Measurements from ENCODE around the gene USP20. TPM values are rescaled to one million over a fixed set of nuclear protein-coding genes. Genes with fewer than 3 reads are reported as not detected.

USP20 gene
- total and polyA plus RNA-seq, 5 donors from 2014 or later = 37.1 to 116 (median 48.5) TPM

- peak within 1 kb of the TSS; percentile 59 for H3K4me3 ChIP-seq (ENCODE audit: low read depth, low read length)
- Mint-ChIP-seq H3K36me3 (peaks cover 5% of the 10 kb centered on the region), H3K4me1 (peaks cover 0 to 19% (median 10%) of the 10 kb centered on the region in 4 donors), H3K9me3 (no peaks in the 10 kb centered on the region), H3K27ac (peak within 1 kb of the TSS; percentile 87 to 93 (median 87)), H3K4me3 (peak within 1 kb of the TSS; percentile 89 to 99 (median 92)), H3K27me3 (no peaks in the 10 kb centered on the region)
- H3K27me3 ChIP-seq (ENCODE audit: control insufficient read depth, insufficient read depth, low read length) = no peaks in the 10 kb centered on the region
- ATAC-seq (ENCODE audit: low read depth in 2 of 2) (peak; percentile 89 to 90), DNase-seq (peak; percentile 87 to 95 (median 90))
- H3K9me3 ChIP-seq (ENCODE audit: control insufficient read depth in 2 of 2, low read length in 2 of 2) = no peaks in the 10 kb centered on the region
- H3K36me3 ChIP-seq (ENCODE audit: control insufficient read depth, insufficient read depth, low read length) = peaks cover 50% of the 10 kb centered on the region
- peaks cover 12% of the 10 kb centered on the region for H3K4me1 ChIP-seq (ENCODE audit: control insufficient read depth, insufficient read depth, low read length, poor library complexity, severe bottlenecking)
- H3K27ac ChIP-seq (ENCODE audit: insufficient read depth, low read length, poor library complexity, severe bottlenecking) = peak within 1 kb of the TSS; percentile 70
Observed at GRCh38 chr9:129823935-129824601, 11.2 kb upstream of the USP20 start, which contains the start of gene TOR1A. TSS of gene TOR1A (minus strand) at chr9:129824136. CDS start at chr9:129824085, 51 bp downstream.

- Mint-ChIP-seq H3K27me3 (no peaks in the 10 kb centered on the region), H3K27ac (no peak overlapping the region), H3K36me3 (peaks cover 18% of the 10 kb centered on the region), H3K9me3 (no peaks in the 10 kb centered on the region), H3K4me3 (no peak overlapping the region), H3K4me1 (peaks cover 0 to 16% (median 9%) of the 10 kb centered on the region in 4 donors)
- peaks cover 12% of the 10 kb centered on the region for H3K4me1 ChIP-seq (ENCODE audit: control insufficient read depth, insufficient read depth, low read length, poor library complexity, severe bottlenecking)
- H3K36me3 ChIP-seq (ENCODE audit: control insufficient read depth, insufficient read depth, low read length) = peaks cover 58% of the 10 kb centered on the region
- no peaks in the 10 kb centered on the region for H3K9me3 ChIP-seq (ENCODE audit: control insufficient read depth in 2 of 2, low read length in 2 of 2)
- ATAC-seq (ENCODE audit: low read depth in 2 of 2) = no peak
- no peak for DNase-seq
- H3K4me3 ChIP-seq (ENCODE audit: low read depth, low read length) = no peak overlapping the region
- no peak overlapping the region for H3K27ac ChIP-seq (ENCODE audit: insufficient read depth, low read length, poor library complexity, severe bottlenecking)
- no peaks in the 10 kb centered on the region for H3K27me3 ChIP-seq (ENCODE audit: control insufficient read depth, insufficient read depth, low read length)
Observed at GRCh38 chr9:129826344-129826743, 8.9 kb upstream of the USP20 start.

DNA sequence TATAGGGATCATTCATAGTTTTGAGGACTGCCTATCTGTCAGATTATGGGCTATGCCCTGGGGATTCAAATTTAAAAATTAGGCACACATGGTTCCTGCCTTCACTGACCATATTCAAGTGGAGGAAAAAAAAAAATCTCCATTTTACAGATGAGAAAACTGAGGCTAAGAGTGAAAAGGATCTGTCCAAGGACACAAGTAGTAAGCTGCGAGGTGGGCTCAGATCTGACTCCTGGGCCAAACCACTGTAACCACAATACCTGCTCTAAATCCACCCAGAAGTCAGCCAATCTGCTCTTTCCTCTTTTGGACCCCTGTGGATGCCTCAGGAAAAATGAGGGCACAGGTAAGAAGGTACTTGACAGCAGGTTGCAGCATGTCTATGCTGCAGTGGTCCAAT is 8.5 kb upstream of the USP20 start:
- H3K9me3 Mint-ChIP-seq = no peaks in the 10 kb centered on the region
- H3K36me3 ChIP-seq (ENCODE audit: control insufficient read depth, insufficient read depth, low read length) = peaks cover 59% of the 10 kb centered on the region
- H3K36me3 Mint-ChIP-seq = peaks cover 19% of the 10 kb centered on the region
- no peaks in the 10 kb centered on the region for H3K27me3 ChIP-seq (ENCODE audit: control insufficient read depth, insufficient read depth, low read length)
- H3K9me3 ChIP-seq (ENCODE audit: control insufficient read depth in 2 of 2, low read length in 2 of 2) = no peaks in the 10 kb centered on the region
- peaks cover 0 to 16% (median 9%) of the 10 kb centered on the region in 4 donors for H3K4me1 Mint-ChIP-seq
- H3K4me1 ChIP-seq (ENCODE audit: control insufficient read depth, insufficient read depth, low read length, poor library complexity, severe bottlenecking) = peaks cover 12% of the 10 kb centered on the region
- no peaks in the 10 kb centered on the region for H3K27me3 Mint-ChIP-seq
- DNase-seq (no peak), ATAC-seq (ENCODE audit: low read depth in 2 of 2) (no peak)
- H3K27ac ChIP-seq (ENCODE audit: insufficient read depth, low read length, poor library complexity, severe bottlenecking) = no peak overlapping the region
- no peak overlapping the region for H3K4me3 ChIP-seq (ENCODE audit: low read depth, low read length)
- peak overlapping the region in 1 of 3 donors; percentile 56 for H3K27ac Mint-ChIP-seq
- peak overlapping the region in 2 of 4 donors; percentile 43 for H3K4me3 Mint-ChIP-seq

DNA sequence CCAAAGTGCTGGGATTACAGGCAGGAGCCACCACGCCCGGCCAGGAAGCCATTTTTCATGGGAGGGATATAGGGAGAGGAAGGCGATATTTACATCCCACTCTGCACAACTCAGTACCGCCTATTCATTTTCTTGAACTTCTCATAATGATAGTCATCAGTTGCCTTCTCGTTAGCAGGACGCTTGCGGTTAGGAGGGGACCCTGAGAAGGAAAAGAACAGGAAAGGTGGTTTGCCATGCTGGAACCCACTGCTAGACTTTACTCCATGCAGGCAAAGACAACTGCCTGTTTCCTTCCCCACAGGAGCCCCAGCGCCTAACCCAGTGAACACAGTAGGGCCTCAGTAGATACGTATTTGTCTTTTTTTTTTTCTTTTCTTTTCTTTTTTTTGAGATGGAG is 7.2 kb upstream of the USP20 start:
- ATAC-seq (ENCODE audit: low read depth in 2 of 2) = no peak
- Mint-ChIP-seq H3K4me1 (peaks cover 0 to 6% (median 2%) of the 10 kb centered on the region in 4 donors), H3K36me3 (peaks cover 21% of the 10 kb centered on the region), H3K27me3 (no peaks in the 10 kb centered on the region), H3K27ac (peak overlapping the region in 1 of 3 donors; percentile 74), H3K9me3 (no peaks in the 10 kb centered on the region), H3K4me3 (peak overlapping the region in 1 of 4 donors; percentile 63)
- H3K4me1 ChIP-seq (ENCODE audit: control insufficient read depth, insufficient read depth, low read length, poor library complexity, severe bottlenecking) = peaks cover 6% of the 10 kb centered on the region
- H3K27ac ChIP-seq (ENCODE audit: insufficient read depth, low read length, poor library complexity, severe bottlenecking) = no peak overlapping the region
- DNase-seq = no peak
- H3K27me3 ChIP-seq (ENCODE audit: control insufficient read depth, insufficient read depth, low read length) = no peaks in the 10 kb centered on the region
- H3K36me3 ChIP-seq (ENCODE audit: control insufficient read depth, insufficient read depth, low read length) = peaks cover 63% of the 10 kb centered on the region
- H3K4me3 ChIP-seq (ENCODE audit: low read depth, low read length) = no peak overlapping the region
- H3K9me3 ChIP-seq (ENCODE audit: control insufficient read depth in 2 of 2, low read length in 2 of 2) = no peaks in the 10 kb centered on the region

GRCh38 chr9:129828969-129829368 is 6.3 kb upstream of the USP20 start:
- peaks cover 24% of the 10 kb centered on the region for H3K36me3 Mint-ChIP-seq
- peaks cover 3 to 14% (median 7%) of the 10 kb centered on the region in 4 donors for H3K4me1 Mint-ChIP-seq
- no peaks in the 10 kb centered on the region for H3K9me3 Mint-ChIP-seq

DNA sequence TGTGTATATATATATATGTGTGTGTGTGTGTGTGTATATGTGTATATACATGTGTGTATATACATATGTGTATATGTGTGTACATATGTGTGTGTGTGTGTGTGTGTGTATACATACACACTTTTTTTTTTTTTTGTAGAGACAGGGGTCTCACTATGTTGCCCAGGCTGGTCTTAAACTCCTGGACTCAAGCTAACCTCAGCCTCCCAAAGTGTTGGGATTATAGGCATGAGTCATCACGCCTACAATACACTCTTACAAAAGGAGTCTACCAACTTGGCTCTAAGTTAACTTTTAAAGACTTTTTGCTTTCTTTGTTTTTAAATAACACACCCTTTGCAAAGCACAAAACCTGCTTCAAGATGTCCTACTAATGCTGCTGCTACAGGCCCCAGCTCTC is 2.3 kb upstream of the USP20 start:
- Mint-ChIP-seq H3K4me3 (peak overlapping the region in 3 of 4 donors; percentile 98 to 99 (median 98)), H3K27ac (peak overlapping the region; percentile 52 to 96 (median 69)), H3K4me1 (peaks cover 13 to 41% (median 32%) of the 10 kb centered on the region in 4 donors), H3K27me3 (no peaks in the 10 kb centered on the region), H3K36me3 (peaks cover 24% of the 10 kb centered on the region), H3K9me3 (no peaks in the 10 kb centered on the region)
- peaks cover 60% of the 10 kb centered on the region for H3K36me3 ChIP-seq (ENCODE audit: control insufficient read depth, insufficient read depth, low read length)
- no peak overlapping the region for H3K4me3 ChIP-seq (ENCODE audit: low read depth, low read length)
- no peak for ATAC-seq (ENCODE audit: low read depth in 2 of 2)
- H3K9me3 ChIP-seq (ENCODE audit: control insufficient read depth in 2 of 2, low read length in 2 of 2) = no peaks in the 10 kb centered on the region
- H3K27ac ChIP-seq (ENCODE audit: insufficient read depth, low read length, poor library complexity, severe bottlenecking) = no peak overlapping the region
- H3K27me3 ChIP-seq (ENCODE audit: control insufficient read depth, insufficient read depth, low read length) = no peaks in the 10 kb centered on the region
- peaks cover 38% of the 10 kb centered on the region for H3K4me1 ChIP-seq (ENCODE audit: control insufficient read depth, insufficient read depth, low read length, poor library complexity, severe bottlenecking)
- DNase-seq = no peak

More at GRCh38 chr9:129828969-129829368, 6.3 kb upstream of the USP20 start:
- no peak for DNase-seq
- Histone ChIP-seq H3K9me3 (ENCODE audit: control insufficient read depth in 2 of 2, low read length in 2 of 2) (no peaks in the 10 kb centered on the region), H3K27ac (ENCODE audit: insufficient read depth, low read length, poor library complexity, severe bottlenecking) (no peak overlapping the region), H3K27me3 (ENCODE audit: control insufficient read depth, insufficient read depth, low read length) (no peaks in the 10 kb centered on the region), H3K4me3 (ENCODE audit: low read depth, low read length) (no peak overlapping the region), H3K36me3 (ENCODE audit: control insufficient read depth, insufficient read depth, low read length) (peaks cover 70% of the 10 kb centered on the region), H3K4me1 (ENCODE audit: control insufficient read depth, insufficient read depth, low read length, poor library complexity, severe bottlenecking) (peaks cover 13% of the 10 kb centered on the region)
- no peak for ATAC-seq (ENCODE audit: low read depth in 2 of 2)
- peak overlapping the region in 1 of 3 donors; percentile 48 for H3K27ac Mint-ChIP-seq
- peak overlapping the region in 2 of 4 donors; percentile 11 to 62 for H3K4me3 Mint-ChIP-seq
- H3K27me3 Mint-ChIP-seq = no peaks in the 10 kb centered on the region

GRCh38 chr9:129834489-129835127 is 650 bp upstream of the USP20 start:
- Mint-ChIP-seq H3K27me3 (no peaks in the 10 kb centered on the region), H3K4me3 (peak overlapping the region; percentile 98 to 99 (median 98)), H3K9me3 (no peaks in the 10 kb centered on the region), H3K27ac (peak overlapping the region; percentile 96 to 98 (median 97)), H3K36me3 (peaks cover 18% of the 10 kb centered on the region), H3K4me1 (peaks cover 21 to 57% (median 41%) of the 10 kb centered on the region in 4 donors)
- H3K27ac ChIP-seq (ENCODE audit: insufficient read depth, low read length, poor library complexity, severe bottlenecking) = peak overlapping the region; percentile 93
- no peaks in the 10 kb centered on the region for H3K9me3 ChIP-seq (ENCODE audit: control insufficient read depth in 2 of 2, low read length in 2 of 2)
- peak overlapping the region; percentile 92 for H3K4me3 ChIP-seq (ENCODE audit: low read depth, low read length)
- H3K27me3 ChIP-seq (ENCODE audit: control insufficient read depth, insufficient read depth, low read length) = no peaks in the 10 kb centered on the region
- peaks cover 53% of the 10 kb centered on the region for H3K4me1 ChIP-seq (ENCODE audit: control insufficient read depth, insufficient read depth, low read length, poor library complexity, severe bottlenecking)
- ATAC-seq (ENCODE audit: low read depth in 2 of 2) (peak; percentile 18 to 22), DNase-seq (peak; percentile 33 to 73 (median 61))
- H3K36me3 ChIP-seq (ENCODE audit: control insufficient read depth, insufficient read depth, low read length) = peaks cover 44% of the 10 kb centered on the region

All from CD4-positive, CD25-positive, alpha-beta regulatory T cell (primary cell).